HepG2 (cell line): ENCODE measurements around the gene COMMD10. TPM values are rescaled to one million over a fixed set of nuclear protein-coding genes. Genes with fewer than 3 reads are reported as not detected.

ENCODE experiments used
- CREB1 ChIP-seq, 2 experiments: fragments of 450-650 bp in 1 of 2; IDR thresholded peaks; 2 replicates each; pipeline ENCODE4 v1.6.1; 2016 to 2017; ENCODE audit warnings: control low read depth in 1 of 2, mild to moderate bottlenecking in 1 of 2, missing compliant biosample characterization in 1 of 2, missing genetic modification characterization in 1 of 2
- DMAP1 ChIP-seq: IDR thresholded peaks from 2 replicates; pipeline ENCODE4 v1.6.1; 2016
- ETS1 ChIP-seq: sonication (generic); formaldehyde crosslinking; IDR thresholded peaks from 2 replicates; pipeline ENCODE4 v1.4.0; 2020; ENCODE audit warnings: missing genetic modification reagents
- HBP1 ChIP-seq: IDR thresholded peaks from 2 replicates; pipeline ENCODE4 v1.6.1; 2016; ENCODE audit warnings: low read depth, control low read depth
- KDM4B ChIP-seq: sonication (generic); formaldehyde crosslinking; IDR thresholded peaks from 2 replicates; pipeline ENCODE4 v1.4.0; 2020; ENCODE audit warnings: missing genetic modification reagents
- POLR2A ChIP-seq, 2 experiments: IDR thresholded peaks; 2 replicates each; pipeline ENCODE4 v1.6.1; 2011; ENCODE audit warnings: low read depth in 2 of 2, low read length in 2 of 2, mild to moderate bottlenecking in 1 of 2, moderate library complexity in 1 of 2; ENCODE audit not compliant: insufficient read depth in 1 of 2
- PPARG ChIP-seq: conservative IDR thresholded peaks from 2 replicates; pipeline ENCODE4 v1.6.1; 2016; ENCODE audit warnings: missing biosample characterization, missing genetic modification reagents
- TEF ChIP-seq: sonication (generic); formaldehyde crosslinking; IDR thresholded peaks from 2 replicates; pipeline ENCODE4 v1.5.0; 2020; ENCODE audit warnings: missing genetic modification reagents
- TGIF2 ChIP-seq: IDR thresholded peaks from 2 replicates; pipeline ENCODE4 v1.6.1; 2016; ENCODE audit warnings: control low read depth, missing compliant biosample characterization
- USF2 ChIP-seq, 2 experiments: sonication (generic) in 1 of 2; formaldehyde crosslinking in 1 of 2; IDR thresholded peaks; 2 replicates each; pipeline versions ENCODE4 v1.5.1 to v1.6.1; 2011 to 2020; ENCODE audit warnings: borderline replicate concordance in 1 of 2, low read depth in 1 of 2, low read length in 1 of 2, mild to moderate bottlenecking in 1 of 2, missing genetic modification reagents in 1 of 2, moderate library complexity in 1 of 2
- ZBTB20 ChIP-seq: sonication (generic); formaldehyde crosslinking; IDR thresholded peaks from 2 replicates; pipeline ENCODE4 v1.8.1; 2023; ENCODE audit warnings: missing genetic modification reagents, low read depth, mild to moderate bottlenecking, borderline replicate concordance
- ZC3H4 ChIP-seq: sonication (generic); formaldehyde crosslinking; IDR thresholded peaks from 2 replicates; pipeline ENCODE4 v1.4.0; 2020; ENCODE audit warnings: missing genetic modification reagents, borderline replicate concordance
- ZFX ChIP-seq: sonication (generic); formaldehyde crosslinking; IDR thresholded peaks from 2 replicates; pipeline ENCODE4 v1.4.0; 2020; ENCODE audit warnings: mild to moderate bottlenecking, low read depth, missing genetic modification reagents, moderate library complexity
- ZKSCAN1 ChIP-seq: fragments of 150-350 bp; IDR thresholded peaks from 2 replicates; pipeline ENCODE4 v1.6.1; 2014; ENCODE audit warnings: low read length
- ZNF225 ChIP-seq: sonication (generic); formaldehyde crosslinking; IDR thresholded peaks from 2 replicates; pipeline ENCODE4 v1.4.0; 2020; ENCODE audit warnings: mild to moderate bottlenecking, missing genetic modification reagents
- ZNF800 ChIP-seq: sonication (generic); formaldehyde crosslinking; IDR thresholded peaks from 2 replicates; pipeline ENCODE4 v1.4.0; 2020; ENCODE audit warnings: missing genetic modification reagents
- polyA plus RNA-seq, 8 experiments: library from polyadenylated mRNA; depleted of rRNA in 3 of 8; stranded (reverse) in 7 of 8; unstranded in 1 of 8; fragments of >200 nt; fragmentation: Illumina TruSeq in 4 of 8; extraction: Trizol in 4 of 8; gene quantifications; 2 replicates each; pipeline versions ENCODE4 v1.2.1 to v1.2.3, GENCODE V29; 2011 to 2016; ENCODE audit warnings: low read depth in 4 of 8, missing spikeins in 1 of 8, mixed read lengths in 1 of 8; ENCODE audit not compliant: insufficient read depth in 1 of 8
- total RNA-seq, 5 experiments: library from RNA; depleted of rRNA; stranded (reverse); fragments of >200 nt; fragmentation: Illumina TruSeq; extraction: Trizol; gene quantifications; 2 replicates each; pipeline ENCODE4 v1.2.3, GENCODE V29; 2016; ENCODE audit warnings: low read depth in 1 of 5
- TF ChIP-seq, protein P1 (sequence below): sonication (generic); formaldehyde crosslinking; conservative IDR thresholded peaks from 2 replicates; pipeline ENCODE4 v1.8.0; 2022; ENCODE audit warnings: mild to moderate bottlenecking, moderate library complexity, missing genetic modification reagents

Gene COMMD10
- total and polyA plus RNA-seq, 2 of the 13 experiments (the other 11 are each of a cell fraction or from before 2014, with no cell fraction given), result 16.9 to 39.3 TPM

DNA sequence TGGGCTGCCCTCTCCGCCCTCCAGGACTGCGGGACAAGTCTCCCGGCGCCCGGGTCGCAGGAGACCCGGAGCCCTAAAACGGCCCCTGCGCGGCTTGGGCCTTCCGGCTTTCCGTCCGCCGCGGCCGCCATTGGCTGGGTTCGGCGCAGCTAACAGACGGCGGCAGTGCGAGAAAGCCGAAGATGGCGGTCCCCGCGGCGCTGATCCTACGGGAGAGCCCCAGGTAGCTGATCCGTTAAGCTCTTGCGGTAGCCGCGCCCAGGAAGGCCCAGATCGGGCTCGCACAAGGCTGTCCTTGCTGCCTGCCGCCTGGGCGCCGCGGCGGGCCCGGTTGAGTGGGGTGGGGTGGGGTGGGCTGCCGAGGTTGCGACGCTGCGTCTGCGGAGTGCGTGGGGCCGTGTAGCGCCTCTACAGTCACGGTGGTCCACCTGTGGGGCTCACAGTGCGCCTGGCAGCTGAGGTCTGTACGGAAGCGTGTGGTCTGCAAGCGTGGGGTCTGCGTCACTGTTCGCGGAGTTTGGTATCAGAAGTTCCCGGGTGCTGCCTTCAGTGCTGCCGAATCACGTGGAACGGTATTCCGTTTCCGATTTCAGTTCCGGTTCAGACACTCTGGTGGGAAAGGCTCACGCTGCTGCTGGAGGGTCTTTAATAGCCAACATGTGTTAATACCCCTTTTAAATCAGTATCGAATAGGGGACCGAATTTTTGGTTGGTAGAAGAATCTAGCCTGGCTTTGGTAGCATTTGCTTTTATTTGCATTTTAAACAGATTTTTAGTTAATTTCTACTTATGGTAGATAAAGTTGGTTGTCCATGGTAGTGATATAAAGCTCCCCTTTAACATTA, at the start of gene COMMD10 (continued):
- TF ChIP-seq USF2 (IDR thresholded peaks at IDR 0.05; ENCODE audit: low read depth, low read length) (no peak; the same call in 1 of the 2 replicates), USF2 (CRISPR knock-in tag; IDR thresholded peaks at IDR 0.05; ENCODE audit: borderline replicate concordance) (peak; percentile 78), TGIF2 (CRISPR knock-in tag) (peak; percentile 42; the same call in 1 of the 2 replicates), KDM4B (CRISPR knock-in tag) (no peak), ZKSCAN1 (no peak), POLR2A (IDR thresholded peaks at IDR 0.05; ENCODE audit: insufficient read depth in 1 of 2, low read depth in 2 of 2, low read length in 2 of 2) (peak; percentile 90 to 93), DMAP1 (CRISPR knock-in tag) (peak; percentile 94), ZFX (peak; percentile 82), TEF (CRISPR knock-in tag) (peak; percentile 41; the same call in 1 of the 2 replicates), PPARG (CRISPR knock-in tag) (no peak; the same call in 1 of the 2 replicates), HBP1 (CRISPR knock-in tag) (no peak), ETS1 (CRISPR knock-in tag) (no peak), ZBTB20 (CRISPR knock-in tag) (peak; percentile 73), ZNF800 (CRISPR knock-in tag) (no peak), ZNF225 (CRISPR knock-in tag) (peak; percentile 64; the same call in 1 of the 2 replicates), CREB1 (IDR thresholded peaks at IDR 0.05) (peak; percentile 41), CREB1 (CRISPR knock-in tag; IDR thresholded peaks at IDR 0.05) (peak; percentile 66), ZC3H4 (CRISPR knock-in tag) (peak; percentile 50; the same call in 1 of the 2 replicates)
- TF ChIP-seq, protein P1, sequence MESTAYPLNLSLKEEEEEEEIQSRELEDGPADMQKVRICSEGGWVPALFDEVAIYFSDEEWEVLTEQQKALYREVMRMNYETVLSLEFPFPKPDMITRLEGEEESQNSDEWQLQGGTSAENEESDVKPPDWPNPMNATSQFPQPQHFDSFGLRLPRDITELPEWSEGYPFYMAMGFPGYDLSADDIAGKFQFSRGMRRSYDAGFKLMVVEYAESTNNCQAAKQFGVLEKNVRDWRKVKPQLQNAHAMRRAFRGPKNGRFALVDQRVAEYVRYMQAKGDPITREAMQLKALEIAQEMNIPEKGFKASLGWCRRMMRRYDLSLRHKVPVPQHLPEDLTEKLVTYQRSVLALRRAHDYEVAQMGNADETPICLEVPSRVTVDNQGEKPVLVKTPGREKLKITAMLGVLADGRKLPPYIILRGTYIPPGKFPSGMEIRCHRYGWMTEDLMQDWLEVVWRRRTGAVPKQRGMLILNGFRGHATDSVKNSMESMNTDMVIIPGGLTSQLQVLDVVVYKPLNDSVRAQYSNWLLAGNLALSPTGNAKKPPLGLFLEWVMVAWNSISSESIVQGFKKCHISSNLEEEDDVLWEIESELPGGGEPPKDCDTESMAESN (CRISPR knock-in tag), result 0 out of 2 replicates have a peak, but pooled peaks have one; percentile 60
